Activated CD4-positive, alpha-beta T cell treated with anti-CD3 and anti-CD28 coated beads for 36 hours (primary cell): ENCODE data around the gene OMP. TPM values are rescaled to one million over a fixed set of nuclear protein-coding genes. Genes with fewer than 3 reads are reported as not detected.
A peak's percentile ranks its signal among the peaks of the same experiment; 100 is the strongest.

Experiments
- ATAC-seq: fragments of 200-7000 bp; cut with Tn5 transposase; one replicate; pipeline ENCODE4 v1.10.0; 2021; ENCODE audit warnings: mild to moderate bottlenecking, moderate library complexity
- CTCF ChIA-PET: fragments of 350-600 bp; sonication (Branson Sonifier 250); formaldehyde crosslinking; loops from one replicate; lab custom pipeline; 2021; ENCODE audit warnings: antibody characterized with exemption; lab: Charles Lee
- POLR2A ChIA-PET: fragments of 350-600 bp; sonication (Branson Sonifier 250); formaldehyde crosslinking; loops from one replicate; lab custom pipeline; 2021; ENCODE audit warnings: antibody characterized with exemption, inconsistent platforms; lab: Charles Lee
- DNase-seq: peaks from one replicate; pipeline ENCODE4 v3.0.0-alpha.2; 2020
- H3K27ac Mint-ChIP-seq: one replicate; pipeline ENCODE4 v1.8.0; 2021; ENCODE audit warnings: mixed read lengths
- H3K27me3 Mint-ChIP-seq: one replicate; pipeline ENCODE4 v1.8.0; 2021; ENCODE audit warnings: mixed read lengths
- H3K36me3 Mint-ChIP-seq: one replicate; pipeline ENCODE4 v1.8.0; 2021; ENCODE audit warnings: low read depth, mixed read lengths
- H3K4me1 Mint-ChIP-seq: one replicate; pipeline ENCODE4 v1.8.0; 2021; ENCODE audit warnings: mixed read lengths
- H3K4me3 Mint-ChIP-seq: one replicate; pipeline ENCODE4 v1.8.0; 2021; ENCODE audit warnings: mild to moderate bottlenecking, moderate library complexity, mixed read lengths
- H3K9me3 Mint-ChIP-seq: one replicate; pipeline ENCODE4 v1.8.0; 2021; ENCODE audit warnings: low read depth, mixed read lengths
- intact Hi-C, 2 experiments: fragments of 100-400 bp; cut with DNase I in 1 of 2; cut with micrococcal nuclease in 1 of 2; formaldehyde crosslinking; loops; one replicate each; pipeline versions ENCODE4 v1.14.2 to v1.15.1; 2022 to 2024; cut with DNase I, micrococcal nuclease
- total RNA-seq, 2 experiments: library from RNA; stranded (reverse); gene quantifications; one replicate each; pipeline ENCODE4 v1.2.3, GENCODE V29; 2021

Gene OMP
- total RNA-seq, 2 experiments from 2014 or later: not detected

- intact Hi-C loops: no loop called here
- DNase-seq: no peak
- Mint-ChIP-seq H3K4me1 (peaks cover 19% of the 10 kb centered on the region), H3K27me3 (no peaks in the 10 kb centered on the region), H3K9me3 (no peaks in the 10 kb centered on the region), H3K27ac (no peak overlapping the region), H3K36me3 (no peaks in the 10 kb centered on the region), H3K4me3 (no peak overlapping the region)
- CTCF ChIA-PET: interaction anchor here (0.5 to 5.6 kb wide), 7 partner anchors 10 to 104 kb away, joined by 3 to 32 read pairs (median 5); no protein-coding TSS in a partner anchor
- no peak for ATAC-seq
- POLR2A ChIA-PET: no interaction called here
Measured at GRCh38 chr11:77081381-77081851, 21.2 kb upstream of the OMP start.

GRCh38 chr11:77081976-77082836, 20.4 kb upstream of the OMP start:
- Mint-ChIP-seq H3K4me3 (peak overlapping the region; percentile 52), H3K9me3 (no peaks in the 10 kb centered on the region), H3K27me3 (no peaks in the 10 kb centered on the region), H3K27ac (peak overlapping the region; percentile 85), H3K36me3 (no peaks in the 10 kb centered on the region), H3K4me1 (peaks cover 19% of the 10 kb centered on the region)
- POLR2A ChIA-PET: no interaction called here
- CTCF ChIA-PET: interaction anchor here (0.9 to 5.6 kb wide), 6 partner anchors 9 to 163 kb away, joined by 3 to 32 read pairs (median 4); no protein-coding TSS in a partner anchor
- intact Hi-C loops: no loop called here
- DNase-seq (peak; percentile 6), ATAC-seq (peak; percentile 33)

GRCh38 chr11:77082838-77083565, 19.6 kb upstream of the OMP start:
- intact Hi-C loops: no loop called here
- H3K36me3 Mint-ChIP-seq: no peaks in the 10 kb centered on the region
- peak; percentile 73 for DNase-seq
- ATAC-seq: peak; percentile 91
- no peaks in the 10 kb centered on the region for H3K27me3 Mint-ChIP-seq
- ChIA-PET POLR2A (no interaction called here), CTCF (interaction anchor here (0.5 to 5.6 kb wide), 6 partner anchors 8 to 164 kb away, joined by 3 to 32 read pairs (median 4); no protein-coding TSS in a partner anchor)
- H3K4me1 Mint-ChIP-seq: peaks cover 19% of the 10 kb centered on the region
- peak overlapping the region; percentile 52 for H3K4me3 Mint-ChIP-seq
- peak overlapping the region; percentile 85 for H3K27ac Mint-ChIP-seq
- no peaks in the 10 kb centered on the region for H3K9me3 Mint-ChIP-seq

- Mint-ChIP-seq H3K27ac (peak overlapping the region; percentile 85), H3K27me3 (no peaks in the 10 kb centered on the region), H3K4me3 (no peak overlapping the region), H3K4me1 (peaks cover 19% of the 10 kb centered on the region), H3K9me3 (no peaks in the 10 kb centered on the region), H3K36me3 (no peaks in the 10 kb centered on the region)
- ChIA-PET POLR2A (no interaction called here), CTCF (interaction anchor here (0.6 to 5.6 kb wide), 3 partner anchors 8 to 44 kb away, joined by 3 to 32 read pairs (median 4); no protein-coding TSS in a partner anchor)
- intact Hi-C loops: no loop called here
- ATAC-seq (no peak), DNase-seq (peak; percentile 3)
Measured at GRCh38 chr11:77083566-77084245, 18.9 kb upstream of the OMP start.

- ChIA-PET POLR2A (no interaction called here), CTCF (interaction anchor here (0.6 to 5.6 kb wide), 2 partner anchors 7 to 41 kb away, joined by 3 to 32 read pairs; no protein-coding TSS in a partner anchor)
- Mint-ChIP-seq H3K4me1 (peaks cover 19% of the 10 kb centered on the region), H3K27ac (no peak overlapping the region), H3K27me3 (no peaks in the 10 kb centered on the region), H3K4me3 (no peak overlapping the region), H3K36me3 (no peaks in the 10 kb centered on the region), H3K9me3 (no peaks in the 10 kb centered on the region)
- intact Hi-C loops: no loop called here
- peak; percentile 2 for DNase-seq
- no peak for ATAC-seq
Measured at GRCh38 chr11:77084581-77085191, 18.0 kb upstream of the OMP start.

- peaks cover 19% of the 10 kb centered on the region for H3K4me1 Mint-ChIP-seq
- H3K27me3 Mint-ChIP-seq: no peaks in the 10 kb centered on the region
- CTCF ChIA-PET: no interaction called here
Measured at GRCh38 chr11:77085652-77086051, 17.0 kb upstream of the OMP start.

GRCh38 chr11:77086521-77087472, 15.8 kb upstream of the OMP start:
- no peak for ATAC-seq
- POLR2A ChIA-PET: interaction anchor here (0.5 kb wide), 1 partner anchor 227 kb away, joined by 3 read pairs; no protein-coding TSS in a partner anchor
- intact Hi-C loops: no loop called here
- H3K27ac Mint-ChIP-seq: no peak overlapping the region
- no peaks in the 10 kb centered on the region for H3K9me3 Mint-ChIP-seq
- no peak overlapping the region for H3K4me3 Mint-ChIP-seq
- no peaks in the 10 kb centered on the region for H3K36me3 Mint-ChIP-seq
- no peaks in the 10 kb centered on the region for H3K27me3 Mint-ChIP-seq
- DNase-seq: no peak
- CTCF ChIA-PET: interaction anchor here (0.7 to 1.2 kb wide), 3 partner anchors 15 to 41 kb away, joined by 3 to 4 read pairs (median 4); no protein-coding TSS in a partner anchor
- H3K4me1 Mint-ChIP-seq: peaks cover 23% of the 10 kb centered on the region

More at GRCh38 chr11:77085652-77086051, 17.0 kb upstream of the OMP start:
- no peak for DNase-seq
- H3K9me3 Mint-ChIP-seq: no peaks in the 10 kb centered on the region
- intact Hi-C loops: no loop called here
- ATAC-seq: no peak
- H3K27ac Mint-ChIP-seq: no peak overlapping the region
- H3K36me3 Mint-ChIP-seq: no peaks in the 10 kb centered on the region
- POLR2A ChIA-PET: no interaction called here
- H3K4me3 Mint-ChIP-seq: no peak overlapping the region

GRCh38 chr11:77087723-77088225, 14.9 kb upstream of the OMP start:
- intact Hi-C loops: no loop called here
- DNase-seq (no peak), ATAC-seq (no peak)
- Mint-ChIP-seq H3K9me3 (no peaks in the 10 kb centered on the region), H3K36me3 (no peaks in the 10 kb centered on the region), H3K4me1 (peaks cover 13% of the 10 kb centered on the region), H3K27me3 (no peaks in the 10 kb centered on the region), H3K27ac (no peak overlapping the region), H3K4me3 (no peak overlapping the region)
- POLR2A ChIA-PET: no interaction called here
- CTCF ChIA-PET: interaction anchor here (0.7 kb wide), 1 partner anchor 14 kb away, joined by 3 read pairs; no protein-coding TSS in a partner anchor

GRCh38 chr11:77088236-77089003, 14.2 kb upstream of the OMP start:
- no peak overlapping the region for H3K27ac Mint-ChIP-seq
- ChIA-PET CTCF (interaction anchor here (1.2 kb wide), 1 partner anchor 43 kb away, joined by 3 read pairs; no protein-coding TSS in a partner anchor), POLR2A (no interaction called here)
- H3K4me1 Mint-ChIP-seq: peaks cover 6% of the 10 kb centered on the region
- no peak for DNase-seq
- no peaks in the 10 kb centered on the region for H3K36me3 Mint-ChIP-seq
- H3K9me3 Mint-ChIP-seq: no peaks in the 10 kb centered on the region
- no peaks in the 10 kb centered on the region for H3K27me3 Mint-ChIP-seq
- no peak for ATAC-seq
- intact Hi-C loops: no loop called here
- no peak overlapping the region for H3K4me3 Mint-ChIP-seq
